Endothelial cell of umbilical vein (primary cell): ENCODE results near the gene CFAP73. TPM values are rescaled to one million over a fixed set of nuclear protein-coding genes. Genes with fewer than 3 reads are reported as not detected.

Experiments
- BruUV-seq: library from RNA; stranded (reverse); fragments of 400-500 nt; replicated peaks from 2 replicates; lab custom pipeline; 2021; lab: Mats Ljungman, UMichigan
- CTCF ChIA-PET: fragments of 300-600, 350-600 bp; sonication (Branson Sonifier 250); formaldehyde crosslinking; loops from one replicate; lab custom pipeline; 2021; ENCODE audit warnings: antibody characterized with exemption, inconsistent platforms; lab: Charles Lee
- POLR2A ChIA-PET: fragments of 300-600, 350-600 bp; sonication (Branson Sonifier 250); formaldehyde crosslinking; loops from one replicate; lab custom pipeline; 2021; ENCODE audit warnings: antibody characterized with exemption, inconsistent platforms; lab: Charles Lee
- DNase-seq: peaks from one replicate; pipeline ENCODE4 v3.0.0-alpha.2; 2011; ENCODE audit warnings: low read depth, low spot score
- FAIRE-seq: peaks from 2 replicates; lab custom pipeline; 2011; peaks lifted over from hg19 to GRCh38; lab: Jason Lieb, UNC
- H2AFZ ChIP-seq: 2 replicates; pipeline ENCODE4 v1.6.0; 2012; ENCODE audit warnings: low read depth, low read length, control low read depth, inconsistent platforms
- H3K27ac ChIP-seq: 2 replicates; pipeline ENCODE4 v1.5.1; 2011; ENCODE audit warnings: low read depth, mild to moderate bottlenecking, control low read depth, low read length, moderate library complexity; ENCODE audit not compliant: insufficient read depth
- H3K27me3 ChIP-seq, 2 experiments: 2 replicates each; pipeline versions ENCODE4 v1.6.0 to v1.6.1; 2011; ENCODE audit warnings: low read length in 2 of 2, mixed read lengths in 1 of 2; ENCODE audit not compliant: control insufficient read depth in 2 of 2, insufficient read depth in 2 of 2
- H3K36me3 ChIP-seq, 2 experiments: 2 replicates in 1 of 2; 3 replicates in 1 of 2; pipeline ENCODE4 v1.5.1; 2011; ENCODE audit warnings: low read length in 2 of 2, mild to moderate bottlenecking in 1 of 2, moderate library complexity in 1 of 2; ENCODE audit not compliant: control insufficient read depth in 2 of 2, insufficient read depth in 2 of 2; ENCODE audit errors: extremely low read depth in 1 of 2
- H3K4me1 ChIP-seq: 3 replicates; pipeline ENCODE4 v1.5.1; 2011; ENCODE audit warnings: mild to moderate bottlenecking, low read length; ENCODE audit not compliant: control insufficient read depth, insufficient read depth; ENCODE audit errors: extremely low read depth
- H3K4me2 ChIP-seq: 2 replicates; pipeline ENCODE4 v1.6.1; 2011; ENCODE audit warnings: low read length, control low read depth, mixed read lengths; ENCODE audit not compliant: insufficient read depth
- H3K4me3 ChIP-seq, 3 experiments: fragments of 200-600 bp in 1 of 3; sonication (generic), shearing (Covaris generic) in 1 of 3; replicated peaks in 1 of 3; 2 replicates each; pipeline ENCODE4 v1.5.1; 2011 to 2016; ENCODE audit warnings: control low read depth in 3 of 3, low read length in 3 of 3, mild to moderate bottlenecking in 2 of 3, inconsistent platforms in 1 of 3, low read depth in 1 of 3, moderate library complexity in 1 of 3; ENCODE audit not compliant: insufficient read depth in 1 of 3
- H3K79me2 ChIP-seq: 2 replicates; pipeline ENCODE4 v1.6.0; 2012; ENCODE audit warnings: low read length, inconsistent platforms; ENCODE audit not compliant: control insufficient read depth, insufficient read depth
- H3K9ac ChIP-seq: replicated peaks from 2 replicates; pipeline ENCODE3; 2011; ENCODE audit warnings: low read length, control low read depth; ENCODE audit not compliant: insufficient read depth; ENCODE audit errors: extremely low read depth
- H3K9me1 ChIP-seq: replicated peaks from 3 replicates; pipeline ENCODE4 v1.6.0; 2011; ENCODE audit warnings: mild to moderate bottlenecking, low read length; ENCODE audit not compliant: control insufficient read depth, insufficient read depth; ENCODE audit errors: extremely low read depth
- H3K9me3 ChIP-seq: replicated peaks from 2 replicates; pipeline ENCODE4 v1.5.1; 2012; ENCODE audit warnings: low read length, inconsistent platforms; ENCODE audit not compliant: control insufficient read depth, insufficient read depth
- H4K20me1 ChIP-seq: replicated peaks from 2 replicates; pipeline ENCODE3; 2011; ENCODE audit warnings: mild to moderate bottlenecking, low read length; ENCODE audit not compliant: control insufficient read depth, insufficient read depth; ENCODE audit errors: extremely low read depth
- FOS ChIP-seq: IDR thresholded peaks from 2 replicates; pipeline ENCODE4 v1.6.1; 2011; ENCODE audit warnings: mild to moderate bottlenecking, low read length, moderate library complexity, borderline replicate concordance; ENCODE audit not compliant: insufficient read depth
- GATA2 ChIP-seq: IDR thresholded peaks from 2 replicates; pipeline ENCODE4 v1.7.0; 2011; ENCODE audit warnings: low read depth, mild to moderate bottlenecking, moderate library complexity, mixed read lengths, low read length; ENCODE audit not compliant: insufficient read length, insufficient read depth
- JUN ChIP-seq: IDR thresholded peaks from 2 replicates; pipeline ENCODE4 v1.6.1; 2011; ENCODE audit warnings: borderline replicate concordance, low read depth; ENCODE audit not compliant: insufficient read length, insufficient read depth
- MAX ChIP-seq: IDR thresholded peaks from 2 replicates; pipeline ENCODE4 v1.6.1; 2011; ENCODE audit not compliant: insufficient read depth, insufficient read length
- MYC ChIP-seq: IDR thresholded peaks from one replicate; pipeline ENCODE4 v1.6.1; 2011; ENCODE audit warnings: mild to moderate bottlenecking, low read depth, low read length
- POLR2A ChIP-seq: IDR thresholded peaks from 2 replicates; pipeline ENCODE4 v1.6.1; 2012; ENCODE audit warnings: low read depth, mild to moderate bottlenecking, control low read depth, low read length
- POLR2AphosphoS5 ChIP-seq: IDR thresholded peaks from 2 replicates; pipeline ENCODE4 v1.6.1; 2012; ENCODE audit warnings: low read depth, mild to moderate bottlenecking, control low read depth, low read length, moderate library complexity; ENCODE audit not compliant: insufficient read depth
- dilution Hi-C: fragments of 300-500 bp; cut with MboI; formaldehyde crosslinking; loops from one replicate; pipeline ENCODE4 v1.15.0; 2019; ENCODE audit warnings: low sequenced_read_pairs; ENCODE audit not compliant: extremely low pct_ligation_motif_present
- intact Hi-C: fragments of 100-400 bp; cut with micrococcal nuclease; formaldehyde crosslinking; loops from one replicate; pipeline ENCODE4 v1.10.0; 2022
- polyA plus RNA-seq, 4 experiments: library from polyadenylated mRNA; depleted of rRNA in 3 of 4; stranded (reverse) in 3 of 4; unstranded in 1 of 4; fragments of >200 nt; gene quantifications; 2 replicates each; pipeline versions ENCODE4 v1.2.1 to v1.2.3, GENCODE V29; 2011 to 2012; ENCODE audit warnings: missing spikeins in 1 of 4
- total RNA-seq: library from RNA; stranded (reverse); gene quantifications from 2 replicates; pipeline ENCODE4 v1.2.3, GENCODE V29; 2021
- TF ChIP-seq, protein P1 (sequence below), 2 donors: IDR thresholded peaks; 1 replicate in 1 of 2; 2 replicates in 1 of 2; pipeline ENCODE4 v1.5.1; 2011; ENCODE audit warnings: low read length in 2 of 2, mild to moderate bottlenecking in 2 of 2, moderate library complexity in 2 of 2, control low read depth in 1 of 2, inconsistent platforms in 1 of 2, low read depth in 1 of 2; ENCODE audit not compliant: insufficient read depth in 1 of 2; ENCODE audit errors: extremely low read depth in 1 of 2

The CFAP73 gene
- total and polyA plus RNA-seq, 2 donors (not counting 3 experiments of a cell fraction or from before 2014, with no cell fraction given), result not detected

GRCh38 chr12:113184098-113184899 lies 34.8 kb downstream of the CFAP73 start:
- BruUV-seq, result TSS peak; percentile 36
- intact Hi-C loops, result loop anchor here (2.0 kb wide), 1 partner anchor 37 kb away; the partner anchor contains the start of gene TPCN1

GRCh38 chr12:113184900-113185179 lies 35.3 kb downstream of the CFAP73 start:
- dilution Hi-C loops, result no loop called here
- no peaks in the 10 kb centered on the region for H3K9me3 ChIP-seq
- intact Hi-C loops, result loop anchor here (1.0 to 2.0 kb wide), 3 partner anchors 8 to 173 kb away; partner anchors contain the start of genes PLBD2 and TPCN1
- H2AFZ ChIP-seq, result peak overlapping the region; percentile 70
- H3K36me3 ChIP-seq, result peaks cover 0 to 6% of the 10 kb centered on the region in 2 experiments
- peaks cover 12% of the 10 kb centered on the region for H3K4me1 ChIP-seq
- FAIRE-seq (no peak), DNase-seq (peak; percentile 93)
- H3K9me1 ChIP-seq, result no peaks in the 10 kb centered on the region
- no peaks in the 10 kb centered on the region for H3K27me3 ChIP-seq
- H3K27ac ChIP-seq, result peak overlapping the region; percentile 67
- H3K4me2 ChIP-seq, result peak overlapping the region; percentile 79
- H4K20me1 ChIP-seq, result no peaks in the 10 kb centered on the region
- peak overlapping the region; percentile 45 to 79 (median 76) for H3K4me3 ChIP-seq
- H3K79me2 ChIP-seq, result peaks cover 49% of the 10 kb centered on the region
- TF ChIP-seq POLR2A (peak; percentile 71), JUN (no peak), FOS (no peak), POLR2AphosphoS5 (peak; percentile 65), MYC (no peak), MAX (peak; percentile 61), GATA2 (no peak)
- TF ChIP-seq, protein P1, sequence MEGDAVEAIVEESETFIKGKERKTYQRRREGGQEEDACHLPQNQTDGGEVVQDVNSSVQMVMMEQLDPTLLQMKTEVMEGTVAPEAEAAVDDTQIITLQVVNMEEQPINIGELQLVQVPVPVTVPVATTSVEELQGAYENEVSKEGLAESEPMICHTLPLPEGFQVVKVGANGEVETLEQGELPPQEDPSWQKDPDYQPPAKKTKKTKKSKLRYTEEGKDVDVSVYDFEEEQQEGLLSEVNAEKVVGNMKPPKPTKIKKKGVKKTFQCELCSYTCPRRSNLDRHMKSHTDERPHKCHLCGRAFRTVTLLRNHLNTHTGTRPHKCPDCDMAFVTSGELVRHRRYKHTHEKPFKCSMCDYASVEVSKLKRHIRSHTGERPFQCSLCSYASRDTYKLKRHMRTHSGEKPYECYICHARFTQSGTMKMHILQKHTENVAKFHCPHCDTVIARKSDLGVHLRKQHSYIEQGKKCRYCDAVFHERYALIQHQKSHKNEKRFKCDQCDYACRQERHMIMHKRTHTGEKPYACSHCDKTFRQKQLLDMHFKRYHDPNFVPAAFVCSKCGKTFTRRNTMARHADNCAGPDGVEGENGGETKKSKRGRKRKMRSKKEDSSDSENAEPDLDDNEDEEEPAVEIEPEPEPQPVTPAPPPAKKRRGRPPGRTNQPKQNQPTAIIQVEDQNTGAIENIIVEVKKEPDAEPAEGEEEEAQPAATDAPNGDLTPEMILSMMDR (IDR thresholded peaks at IDR 0.05; ENCODE audit: extremely low read depth in 1 of 2, insufficient read depth in 1 of 2, low read depth in 1 of 2, low read length in 2 of 2), result no peak
- CTCF ChIA-PET, result interaction anchor here (1.0 to 3.0 kb wide), 3 partner anchors 10 to 240 kb away, joined by 3 to 21 read pairs (median 5); no protein-coding TSS in a partner anchor
- POLR2A ChIA-PET, result interaction anchor here (1.3 kb wide), 1 partner anchor 38 kb away, joined by 6 read pairs; no protein-coding TSS in a partner anchor
- H3K9ac ChIP-seq, result peak overlapping the region; percentile 91
- no TSS peak for BruUV-seq

More at GRCh38 chr12:113184098-113184899, 34.8 kb downstream of the CFAP73 start:
- peak overlapping the region; percentile 79 for H3K4me2 ChIP-seq
- no peak for DNase-seq
- CTCF ChIA-PET, result interaction anchor here (0.8 to 3.0 kb wide), 5 partner anchors 9 to 241 kb away, joined by 3 to 21 read pairs (median 3); no protein-coding TSS in a partner anchor
- H3K27ac ChIP-seq, result peak overlapping the region; percentile 67
- peak overlapping the region; percentile 45 to 79 (median 76) for H3K4me3 ChIP-seq
- FAIRE-seq, result peak; percentile 97
- dilution Hi-C loops, result no loop called here
- H2AFZ ChIP-seq, result peak overlapping the region; percentile 54
- TF ChIP-seq POLR2A (no peak), POLR2AphosphoS5 (peak; percentile 10)
- no peaks in the 10 kb centered on the region for H3K9me1 ChIP-seq
- H3K4me1 ChIP-seq, result peaks cover 12% of the 10 kb centered on the region
- POLR2A ChIA-PET, result interaction anchor here (1.3 kb wide), 1 partner anchor 38 kb away, joined by 6 read pairs; no protein-coding TSS in a partner anchor
- H3K36me3 ChIP-seq, result peaks cover 0 to 11% of the 10 kb centered on the region in 2 experiments
- H3K9ac ChIP-seq, result peak overlapping the region; percentile 91
- H4K20me1 ChIP-seq, result no peaks in the 10 kb centered on the region
- H3K27me3 ChIP-seq, result no peaks in the 10 kb centered on the region
- peaks cover 49% of the 10 kb centered on the region for H3K79me2 ChIP-seq
- H3K9me3 ChIP-seq, result no peaks in the 10 kb centered on the region
